HEK293T (cell line): ENCODE measurements around the gene AK5.
"Not testable (repeated sequence)": the region's sequence is repeated elsewhere in the genome, so short reads cannot be mapped to it uniquely, and the experiment has no call there.

Experiments
- CTCF ChIA-PET: fragments of 350-600 bp; formaldehyde crosslinking; extraction: SDS; loops from one replicate; lab custom pipeline; 2021; ENCODE audit warnings: antibody characterized with exemption, inconsistent platforms; lab: Yijun Ruan, JAX
- POLR2A ChIA-PET: fragments of 350-600 bp; formaldehyde crosslinking; extraction: SDS; loops from one replicate; lab custom pipeline; 2020; ENCODE audit warnings: antibody characterized with exemption, inconsistent platforms; lab: Yijun Ruan, JAX
- DNase-seq: peaks from one replicate; pipeline ENCODE4 v3.0.0; 2012; ENCODE audit warnings: mixed read lengths; ENCODE audit errors: extremely low spot score
- ARNT ChIP-seq: fragments of 450-650 bp; IDR thresholded peaks from 2 replicates; pipeline ENCODE4 v1.6.1; 2017; ENCODE audit warnings: mild to moderate bottlenecking
- BHLHE40 ChIP-seq: fragments of 450-650 bp; IDR thresholded peaks from 2 replicates; pipeline ENCODE4 v1.6.1; 2016; ENCODE audit warnings: mild to moderate bottlenecking, moderate library complexity, borderline replicate concordance
- CTBP1 ChIP-seq: fragments of 450-650 bp; IDR thresholded peaks from 2 replicates; pipeline ENCODE4 v1.6.1; 2016; ENCODE audit warnings: borderline replicate concordance
- ELF4 ChIP-seq: fragments of 450-650 bp; IDR thresholded peaks from 2 replicates; pipeline ENCODE4 v1.6.1; 2017; ENCODE audit warnings: antibody characterized with exemption
- FOXA1 ChIP-seq: fragments of 450-650 bp; IDR thresholded peaks from 2 replicates; pipeline ENCODE4 v1.6.1; 2016; ENCODE audit warnings: mild to moderate bottlenecking
- FOXM1 ChIP-seq: fragments of 450-650 bp; IDR thresholded peaks from 2 replicates; pipeline ENCODE4 v1.6.1; 2017; ENCODE audit warnings: mild to moderate bottlenecking, borderline replicate concordance
- HDGF ChIP-seq: fragments of 450-650 bp; IDR thresholded peaks from 2 replicates; pipeline ENCODE4 v1.6.1; 2017; ENCODE audit warnings: antibody characterized with exemption, borderline replicate concordance
- L3MBTL2 ChIP-seq: fragments of 450-650 bp; conservative IDR thresholded peaks from 2 replicates; pipeline ENCODE4 v1.6.1; 2016; ENCODE audit warnings: mild to moderate bottlenecking
- LEF1 ChIP-seq: fragments of 450-650 bp; IDR thresholded peaks from 2 replicates; pipeline ENCODE4 v1.6.1; 2017; ENCODE audit warnings: mild to moderate bottlenecking, borderline replicate concordance
- NFRKB ChIP-seq: fragments of 450-650 bp; IDR thresholded peaks from 2 replicates; pipeline ENCODE4 v1.6.1; 2016; ENCODE audit warnings: mild to moderate bottlenecking, moderate library complexity
- PKNOX1 ChIP-seq: fragments of 450-650 bp; IDR thresholded peaks from 2 replicates; pipeline ENCODE4 v1.6.1; 2016
- SP1 ChIP-seq: fragments of 450-650 bp; IDR thresholded peaks from 2 replicates; pipeline ENCODE4 v1.6.1; 2017
- SUZ12 ChIP-seq: fragments of 450-650 bp; IDR thresholded peaks from 2 replicates; pipeline ENCODE4 v1.6.1; 2016; ENCODE audit warnings: mild to moderate bottlenecking
- TARDBP ChIP-seq: fragments of 450-650 bp; IDR thresholded peaks from 2 replicates; pipeline ENCODE4 v1.6.1; 2016
- ZNF384 ChIP-seq: fragments of 450-650 bp; IDR thresholded peaks from 2 replicates; pipeline ENCODE4 v1.6.1; 2016

AK5 gene

GRCh38 chr1:77401384-77401783 is 119.6 kb downstream of the AK5 start:
- TF ChIP-seq TARDBP: no peak
- TF ChIP-seq HDGF: no peak
- no peak for TF ChIP-seq L3MBTL2
- TF ChIP-seq SUZ12: no peak
- no peak for TF ChIP-seq SP1
- TF ChIP-seq BHLHE40: no peak
- no peak for TF ChIP-seq NFRKB
- TF ChIP-seq CTBP1: no peak
- no peak for TF ChIP-seq FOXA1
- TF ChIP-seq ELF4: no peak
- no peak for TF ChIP-seq FOXM1
- no peak for TF ChIP-seq PKNOX1
- no peak for TF ChIP-seq LEF1
- TF ChIP-seq ARNT: no peak
- TF ChIP-seq ZNF384: no peak
- no peak for DNase-seq
- CTCF ChIA-PET: no interaction called here
- POLR2A ChIA-PET: no interaction called here

DNA sequence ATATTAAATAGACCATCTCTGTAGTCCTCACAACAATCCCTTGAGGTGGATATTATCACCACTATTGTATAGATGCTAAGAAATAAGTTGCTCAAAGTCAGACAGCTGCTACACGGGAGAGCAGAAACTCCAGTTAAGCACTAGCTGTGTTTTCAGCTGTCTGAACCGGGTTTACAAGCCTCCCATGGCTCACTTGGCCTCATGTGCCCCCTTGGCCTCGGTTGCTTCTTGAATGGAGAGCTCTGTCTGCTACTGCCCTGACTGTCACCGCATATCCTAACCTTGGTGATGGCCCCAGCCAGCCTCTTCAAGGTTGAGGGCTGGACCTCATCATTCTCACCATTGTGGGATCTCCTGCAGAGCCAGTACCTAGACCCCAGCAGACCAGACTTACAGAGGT is 123.4 kb downstream of the AK5 start:
- no peak for TF ChIP-seq ARNT
- TF ChIP-seq CTBP1: no peak
- TF ChIP-seq FOXM1: no peak
- no peak for TF ChIP-seq HDGF
- TF ChIP-seq PKNOX1: no peak
- no peak for TF ChIP-seq NFRKB
- no peak for TF ChIP-seq SP1
- TF ChIP-seq FOXA1: no peak
- TF ChIP-seq TARDBP: no peak
- TF ChIP-seq LEF1: no peak
- TF ChIP-seq SUZ12: no peak
- no peak for DNase-seq
- POLR2A ChIA-PET: no interaction called here
- CTCF ChIA-PET: interaction anchor here (0.7 kb wide), 1 partner anchor 51 kb away, joined by 3 read pairs; no protein-coding TSS in a partner anchor

GRCh38 chr1:77406661-77407060 is 124.8 kb downstream of the AK5 start:
- ChIA-PET CTCF (no interaction called here), POLR2A (no interaction called here)

DNA sequence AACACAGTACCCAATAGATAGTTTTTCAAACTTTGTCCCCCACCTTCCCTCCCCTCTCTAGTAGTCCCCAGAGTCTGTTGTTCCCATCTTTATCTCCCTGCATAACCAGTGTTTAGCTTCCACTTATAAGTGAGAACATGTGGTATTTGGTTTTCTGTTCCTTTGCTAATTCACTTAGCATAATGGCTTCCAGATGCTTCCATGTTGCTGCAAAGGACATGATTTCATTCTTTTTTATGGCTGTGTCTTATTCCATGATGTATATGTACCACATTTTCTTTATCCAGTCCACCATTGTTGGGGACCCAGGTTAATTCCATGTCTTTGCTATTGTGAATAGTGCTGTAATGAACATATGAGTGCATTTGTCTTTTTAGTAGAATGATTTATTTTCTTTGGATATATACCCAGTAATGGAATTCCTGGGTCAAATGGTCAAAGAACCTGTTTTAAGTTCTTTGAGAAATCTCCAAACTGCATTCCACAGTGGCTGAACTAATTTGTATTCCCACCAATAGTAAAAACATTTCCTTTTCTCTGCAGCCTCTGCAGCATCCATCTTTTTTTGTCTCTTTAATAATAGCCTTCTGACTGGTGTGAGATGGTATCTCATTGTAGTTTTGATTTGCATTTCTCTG is 126.0 kb downstream of the AK5 start:
- no peak for DNase-seq
- POLR2A ChIA-PET: no interaction called here
- CTCF ChIA-PET: no interaction called here

More at GRCh38 chr1:77406661-77407060, 124.8 kb downstream of the AK5 start:
- DNase-seq: no peak
- TF ChIP-seq ELF4 (no peak), ZNF384 (no peak), ARNT (no peak), L3MBTL2 (no peak), FOXM1 (no peak), CTBP1 (no peak), SP1 (no peak), FOXA1 (no peak), NFRKB (no peak), PKNOX1 (no peak)

DNA sequence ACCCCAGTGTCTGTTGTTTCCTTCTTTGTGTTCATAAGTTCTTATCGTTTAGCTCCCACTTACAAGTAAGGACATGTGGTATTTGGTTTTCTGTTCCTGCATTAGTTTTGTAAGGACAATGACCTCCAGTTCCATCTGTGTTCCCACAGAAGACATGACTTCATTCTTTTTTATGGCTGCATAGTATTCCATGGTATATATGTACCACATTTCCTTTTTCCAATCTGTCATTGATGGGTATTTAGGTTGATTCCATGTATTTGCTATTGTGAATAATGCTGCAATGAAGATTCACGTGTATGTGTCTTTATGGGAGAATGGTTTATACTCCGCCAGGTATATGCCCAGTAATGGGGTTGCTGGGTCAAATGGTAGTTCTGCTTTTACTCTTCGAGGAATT is 127.1 kb downstream of the AK5 start:
- POLR2A ChIA-PET, CTCF ChIA-PET, DNase-seq: not testable (repeated sequence)

More for the DNA sequence above, 126.0 kb downstream of the AK5 start:
- TF ChIP-seq ARNT (no peak), PKNOX1 (no peak), SUZ12 (no peak), LEF1 (no peak), NFRKB (no peak), L3MBTL2 (no peak)

- ChIA-PET POLR2A (interaction anchor here (1.0 kb wide), 1 partner anchor 9 kb away, joined by 3 read pairs; no protein-coding TSS in a partner anchor), CTCF (interaction anchor here (0.7 kb wide), 1 partner anchor 277 kb away, joined by 3 read pairs; no protein-coding TSS in a partner anchor)
- peak; percentile 72 for TF ChIP-seq L3MBTL2
- no peak for TF ChIP-seq CTBP1
- no peak for DNase-seq
Observed at GRCh38 chr1:77412069-77412819, 130.4 kb downstream of the AK5 start.
